ENCODE data around the gene KIF2A. TPM values are rescaled to one million over a fixed set of nuclear protein-coding genes. Genes with fewer than 3 reads are reported as not detected.
A peak's percentile ranks its signal among the peaks of the same experiment; 100 is the strongest.

Gene KIF2A
- total and polyA plus RNA-seq, 2 of the 13 experiments (the other 11 are each of a cell fraction or from before 2014, with no cell fraction given) = 8.5 to 19.2 TPM

GRCh38 chr5:62306323-62306895 is 403 bp downstream of the KIF2A start (continued):
- TF ChIP-seq ZNF441 (CRISPR knock-in tag; IDR thresholded peaks at IDR 0.05; ENCODE audit: borderline replicate concordance) (no peak), ZNF75D (CRISPR knock-in tag; IDR thresholded peaks at IDR 0.05; ENCODE audit: borderline replicate concordance) (no peak), ZNF616 (CRISPR knock-in tag; IDR thresholded peaks at IDR 0.05; ENCODE audit: low read depth) (no peak), ZNF546 (CRISPR knock-in tag; conservative IDR thresholded peaks at IDR 0.05) (peak; percentile 71; the same call in 1 of the 2 replicates), THAP9 (CRISPR knock-in tag; IDR thresholded peaks at IDR 0.05; ENCODE audit: borderline replicate concordance) (no peak), CEBPZ (IDR thresholded peaks at IDR 0.05; ENCODE audit: low read length) (no peak), ELF4 (CRISPR knock-in tag; IDR thresholded peaks at IDR 0.05; ENCODE audit: borderline replicate concordance) (no peak), ZNF737 (CRISPR knock-in tag; IDR thresholded peaks at IDR 0.05; ENCODE audit: borderline replicate concordance) (0 out of 2 replicates have a peak, but pooled peaks have one; percentile 48), ZGPAT (CRISPR knock-in tag; IDR thresholded peaks at IDR 0.05) (no peak), HOXD1 (CRISPR knock-in tag; IDR thresholded peaks at IDR 0.05) (no peak; the same call in 1 of the 2 replicates), TBL1XR1 (IDR thresholded peaks at IDR 0.05; ENCODE audit: borderline replicate concordance, low read length, partially characterized antibody) (no peak), ZNF800 (CRISPR knock-in tag; IDR thresholded peaks at IDR 0.05) (no peak), MXD1 (CRISPR knock-in tag; IDR thresholded peaks at IDR 0.05) (peak; percentile 54; the same call in 1 of the 2 replicates), FIP1L1 (IDR thresholded peaks at IDR 0.05; ENCODE audit: borderline replicate concordance, insufficient read depth, low read depth, low read length) (no peak), ZNF18 (CRISPR knock-in tag; IDR thresholded peaks at IDR 0.05; ENCODE audit: insufficient replicate concordance) (peak; percentile 23), SAP130 (CRISPR knock-in tag; IDR thresholded peaks at IDR 0.05; ENCODE audit: low read depth) (no peak), KLF11 (CRISPR knock-in tag; IDR thresholded peaks at IDR 0.05) (no peak)
